ENCODE measurements around the gene MRPS18A.
"Not testable (repeated sequence)": the region's sequence is repeated elsewhere in the genome, so short reads cannot be mapped to it uniquely, and the experiment has no call there.

Gene MRPS18A

DNA sequence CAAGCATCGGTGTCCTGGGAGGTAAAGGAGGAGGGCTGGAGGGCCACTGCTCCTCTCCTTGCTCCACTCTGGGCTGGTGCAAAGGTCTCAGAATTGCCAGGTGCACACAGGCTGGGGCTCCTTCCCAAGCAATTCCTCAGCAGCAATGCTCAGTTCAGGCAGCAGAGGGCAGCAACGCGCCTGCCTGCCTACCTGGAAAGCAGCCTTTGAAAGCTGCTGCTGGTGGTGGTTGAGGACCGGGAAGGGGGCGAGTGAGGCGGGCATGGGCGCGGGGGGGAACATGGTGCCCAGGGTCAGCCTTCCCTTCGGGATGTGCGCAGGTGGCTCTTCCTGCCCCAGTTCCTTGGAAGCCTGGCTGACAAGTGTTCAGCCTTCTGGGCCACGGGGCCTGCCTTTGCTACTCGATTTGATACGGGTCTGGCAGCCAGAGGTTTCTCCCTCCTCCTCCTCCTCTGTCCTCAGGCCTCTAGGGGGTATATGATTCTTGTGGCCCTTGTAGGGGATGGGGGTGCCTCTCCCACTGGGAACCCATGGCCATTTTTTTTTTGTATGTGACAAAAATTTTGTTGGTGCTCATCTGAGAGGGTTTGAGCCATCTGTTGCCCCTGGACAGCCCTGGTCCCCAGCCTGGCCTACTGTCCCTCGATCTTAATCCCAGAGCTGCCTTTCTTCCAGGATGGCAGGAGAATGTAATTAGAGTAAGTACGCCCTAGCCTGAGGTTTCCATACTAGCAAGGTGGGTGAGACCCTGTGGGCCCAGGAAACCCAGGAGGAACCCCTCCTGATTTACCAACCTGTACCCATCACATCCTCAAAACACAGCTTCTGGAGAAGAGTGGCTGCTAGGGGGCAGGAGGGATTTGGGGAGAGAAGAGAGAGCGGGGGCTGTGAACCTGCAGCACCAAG lies 20.1 kb downstream of the MRPS18A start:
- no peak overlapping the region for H4K91ac ChIP-seq (ENCODE audit: low read depth, low read length)
- H3K4me2 ChIP-seq (ENCODE audit: low read length) = no peak overlapping the region
- no peaks in the 10 kb centered on the region for H3K27me3 ChIP-seq (ENCODE audit: insufficient read depth, low read length)
- H3K79me2 ChIP-seq (ENCODE audit: control insufficient read depth, insufficient read depth, low read length, poor library complexity) = no peaks in the 10 kb centered on the region
- no peak overlapping the region for H2AK5ac ChIP-seq (ENCODE audit: low read length)
- no peak overlapping the region for H2BK5ac ChIP-seq (ENCODE audit: low read depth, low read length, poor library complexity)
- H3K79me1 ChIP-seq (ENCODE audit: low read length) = peaks cover 5% of the 10 kb centered on the region
- peaks cover 29% of the 10 kb centered on the region in 2 experiments for H3K4me1 ChIP-seq (ENCODE audit: control insufficient read depth in 1 of 2, insufficient read depth in 2 of 2, low read length in 2 of 2)
- H3K9ac ChIP-seq (ENCODE audit: low read length) = no peak overlapping the region
- no peak overlapping the region for H2BK12ac ChIP-seq (ENCODE audit: low read length)
- no peak overlapping the region for H4K12ac ChIP-seq (ENCODE audit: low read depth, low read length)
- H3K23ac ChIP-seq (ENCODE audit: low read length) = no peak overlapping the region
- no peak overlapping the region for H3K27ac ChIP-seq (ENCODE audit: low read depth, low read length)
- H3K36me3 ChIP-seq (ENCODE audit: control insufficient read depth in 1 of 2, insufficient read depth in 2 of 2, low read length in 2 of 2) = peaks cover 10 to 16% of the 10 kb centered on the region in 2 experiments
- no peak overlapping the region for H3K14ac ChIP-seq (ENCODE audit: low read length)
- H4K8ac ChIP-seq (ENCODE audit: low read depth, low read length) = no peak overlapping the region
- H2BK120ac ChIP-seq (ENCODE audit: insufficient read depth, low read length, poor library complexity) = no peak overlapping the region
- no CpG with 5 or more reads among the region's 16 CpGs for WGBS (ENCODE audit: extremely low coverage, insufficient coverage, insufficient read length)
- H3K4me3 ChIP-seq (ENCODE audit: low read depth, low read length) = no peak overlapping the region
- H3K18ac ChIP-seq (ENCODE audit: low read length) = no peak overlapping the region
- peak; percentile 77 to 93 for DNase-seq
- peaks cover 9% of the 10 kb centered on the region for H3K9me3 ChIP-seq (ENCODE audit: insufficient read depth, low read depth, low read length)
- H3K4ac ChIP-seq (ENCODE audit: low read depth, low read length) = no peak overlapping the region
- H2AFZ ChIP-seq (ENCODE audit: insufficient read depth, low read length, poor library complexity) = no peak overlapping the region

GRCh38 chr6:43666196-43666920 lies 21.2 kb downstream of the MRPS18A start:
- no peak overlapping the region for H4K8ac ChIP-seq (ENCODE audit: low read depth, low read length)
- DNase-seq = no peak
- H2BK120ac ChIP-seq (ENCODE audit: insufficient read depth, low read length, poor library complexity) = no peak overlapping the region
- no peak overlapping the region for H3K9ac ChIP-seq (ENCODE audit: low read length)
- no peak overlapping the region for H2AFZ ChIP-seq (ENCODE audit: insufficient read depth, low read length, poor library complexity)
- H3K23ac ChIP-seq (ENCODE audit: low read length) = no peak overlapping the region
- H3K4me2 ChIP-seq (ENCODE audit: low read length) = no peak overlapping the region
- H4K91ac ChIP-seq (ENCODE audit: low read depth, low read length) = no peak overlapping the region
- peaks cover 6% of the 10 kb centered on the region for H3K9me3 ChIP-seq (ENCODE audit: insufficient read depth, low read depth, low read length)
- H2BK5ac ChIP-seq (ENCODE audit: low read depth, low read length, poor library complexity) = no peak overlapping the region
- H3K4me1 ChIP-seq (ENCODE audit: control insufficient read depth in 1 of 2, insufficient read depth in 2 of 2, low read length in 2 of 2) = peaks cover 29% of the 10 kb centered on the region in 2 experiments
- no peak overlapping the region for H2AK5ac ChIP-seq (ENCODE audit: low read length)
- H3K36me3 ChIP-seq (ENCODE audit: control insufficient read depth in 1 of 2, insufficient read depth in 2 of 2, low read length in 2 of 2) = peaks cover 2 to 5% of the 10 kb centered on the region in 2 experiments
- H3K79me1 ChIP-seq (ENCODE audit: low read length) = peaks cover 5% of the 10 kb centered on the region
- H3K14ac ChIP-seq (ENCODE audit: low read length) = no peak overlapping the region
- no CpG with 5 or more reads among the region's 13 CpGs for WGBS (ENCODE audit: extremely low coverage, insufficient coverage, insufficient read length)
- H2BK12ac ChIP-seq (ENCODE audit: low read length) = no peak overlapping the region
- no peak overlapping the region for H3K18ac ChIP-seq (ENCODE audit: low read length)
- H3K79me2 ChIP-seq (ENCODE audit: control insufficient read depth, insufficient read depth, low read length, poor library complexity) = no peaks in the 10 kb centered on the region
- no peak overlapping the region for H4K12ac ChIP-seq (ENCODE audit: low read depth, low read length)
- no peak overlapping the region for H3K4ac ChIP-seq (ENCODE audit: low read depth, low read length)
- no peaks in the 10 kb centered on the region for H3K27me3 ChIP-seq (ENCODE audit: insufficient read depth, low read length)
- no peak overlapping the region for H3K27ac ChIP-seq (ENCODE audit: low read depth, low read length)
- H3K4me3 ChIP-seq (ENCODE audit: low read depth, low read length) = no peak overlapping the region

DNA sequence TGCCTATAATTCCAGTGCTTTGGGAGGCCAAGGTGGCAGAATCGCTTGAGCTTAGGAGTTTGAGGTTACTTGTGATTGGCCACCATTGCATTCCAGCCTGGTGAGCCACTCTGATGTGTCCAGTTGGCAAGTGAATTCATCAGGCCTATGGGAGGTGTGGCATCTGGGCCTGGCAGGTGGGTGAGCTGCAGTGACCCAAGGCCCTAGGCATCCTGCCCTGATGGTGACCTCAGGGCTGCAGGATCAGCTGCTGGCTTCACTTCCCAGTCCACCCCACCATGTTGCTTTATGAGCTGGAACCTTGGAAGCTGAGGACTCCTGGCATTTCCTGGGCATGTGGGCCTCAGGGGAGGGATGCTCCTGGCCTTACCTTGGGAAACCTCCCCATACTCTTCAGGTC lies 22.2 kb downstream of the MRPS18A start:
- no peak overlapping the region for H3K4me2 ChIP-seq (ENCODE audit: low read length)
- no peak overlapping the region for H4K91ac ChIP-seq (ENCODE audit: low read depth, low read length)
- H3K27ac ChIP-seq (ENCODE audit: low read depth, low read length) = no peak overlapping the region
- H3K18ac ChIP-seq (ENCODE audit: low read length) = no peak overlapping the region
- no peak overlapping the region for H3K4ac ChIP-seq (ENCODE audit: low read depth, low read length)
- H3K9ac ChIP-seq (ENCODE audit: low read length) = no peak overlapping the region
- H3K27me3 ChIP-seq (ENCODE audit: insufficient read depth, low read length) = no peaks in the 10 kb centered on the region
- H3K79me1 ChIP-seq (ENCODE audit: low read length) = peaks cover 5% of the 10 kb centered on the region
- no peak overlapping the region for H4K12ac ChIP-seq (ENCODE audit: low read depth, low read length)
- WGBS (ENCODE audit: extremely low coverage, insufficient coverage, insufficient read length) = no CpG with 5 or more reads among the region's 1 CpG
- H2AK5ac ChIP-seq (ENCODE audit: low read length) = no peak overlapping the region
- H3K36me3 ChIP-seq (ENCODE audit: control insufficient read depth in 1 of 2, insufficient read depth in 2 of 2, low read length in 2 of 2) = no peaks in the 10 kb centered on the region
- H4K8ac ChIP-seq (ENCODE audit: low read depth, low read length) = no peak overlapping the region
- H2BK5ac ChIP-seq (ENCODE audit: low read depth, low read length, poor library complexity) = no peak overlapping the region
- no peak overlapping the region for H2AFZ ChIP-seq (ENCODE audit: insufficient read depth, low read length, poor library complexity)
- no peaks in the 10 kb centered on the region for H3K79me2 ChIP-seq (ENCODE audit: control insufficient read depth, insufficient read depth, low read length, poor library complexity)
- H3K23ac ChIP-seq (ENCODE audit: low read length) = no peak overlapping the region
- DNase-seq = peak; percentile 84 to 89
- no peak overlapping the region for H2BK120ac ChIP-seq (ENCODE audit: insufficient read depth, low read length, poor library complexity)
- peaks cover 4% of the 10 kb centered on the region for H3K9me3 ChIP-seq (ENCODE audit: insufficient read depth, low read depth, low read length)
- H3K4me3 ChIP-seq (ENCODE audit: low read depth, low read length) = no peak overlapping the region
- no peak overlapping the region for H3K14ac ChIP-seq (ENCODE audit: low read length)
- H3K4me1 ChIP-seq (ENCODE audit: control insufficient read depth in 1 of 2, insufficient read depth in 2 of 2, low read length in 2 of 2) = peaks cover 26% of the 10 kb centered on the region in 2 experiments
- no peak overlapping the region for H2BK12ac ChIP-seq (ENCODE audit: low read length)

DNA sequence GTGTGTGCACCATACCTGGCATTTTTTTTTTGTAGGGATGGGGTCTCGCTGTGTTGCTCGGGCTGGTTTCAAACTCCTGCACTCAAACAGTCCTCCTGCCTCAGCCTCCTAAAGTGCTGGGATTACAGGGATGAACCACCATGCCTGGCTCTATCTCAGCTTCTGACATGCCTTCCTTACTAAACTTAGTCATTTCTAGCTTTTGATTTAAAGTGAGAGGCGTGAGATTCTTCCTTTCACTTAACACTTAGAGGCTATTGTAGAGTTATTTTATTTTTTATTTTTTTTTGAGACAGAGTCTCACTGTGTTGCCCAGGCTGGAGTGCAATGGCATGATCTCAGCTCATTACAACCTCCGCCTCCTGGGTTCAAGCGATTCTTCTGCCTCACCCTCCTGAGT lies 24.6 kb downstream of the MRPS18A start:
- H3K9ac ChIP-seq (ENCODE audit: low read length); H3K4me2 ChIP-seq (ENCODE audit: low read length); H3K4me1 ChIP-seq (ENCODE audit: control insufficient read depth in 1 of 2, insufficient read depth in 2 of 2, low read length in 2 of 2); H3K27ac ChIP-seq (ENCODE audit: low read depth, low read length); H3K27me3 ChIP-seq (ENCODE audit: insufficient read depth, low read length); H3K18ac ChIP-seq (ENCODE audit: low read length); H2AK5ac ChIP-seq (ENCODE audit: low read length); H2BK120ac ChIP-seq (ENCODE audit: insufficient read depth, low read length, poor library complexity); H2BK5ac ChIP-seq (ENCODE audit: low read depth, low read length, poor library complexity); H2AFZ ChIP-seq (ENCODE audit: insufficient read depth, low read length, poor library complexity); H3K4me3 ChIP-seq (ENCODE audit: low read depth, low read length); H3K4ac ChIP-seq (ENCODE audit: low read depth, low read length); H2BK12ac ChIP-seq (ENCODE audit: low read length); H3K79me2 ChIP-seq (ENCODE audit: control insufficient read depth, insufficient read depth, low read length, poor library complexity); H3K23ac ChIP-seq (ENCODE audit: low read length); H4K91ac ChIP-seq (ENCODE audit: low read depth, low read length); H3K14ac ChIP-seq (ENCODE audit: low read length); H3K79me1 ChIP-seq (ENCODE audit: low read length); H3K9me3 ChIP-seq (ENCODE audit: insufficient read depth, low read depth, low read length); H4K8ac ChIP-seq (ENCODE audit: low read depth, low read length); DNase-seq; H3K36me3 ChIP-seq (ENCODE audit: control insufficient read depth in 1 of 2, insufficient read depth in 2 of 2, low read length in 2 of 2); H4K12ac ChIP-seq (ENCODE audit: low read depth, low read length): not testable (repeated sequence)
- no CpG with 5 or more reads among the region's 5 CpGs for WGBS (ENCODE audit: extremely low coverage, insufficient coverage, insufficient read length)

Data from trophoblast cell (in vitro differentiated cells and primary cell).